ENCODE results near the gene PODXL2.
"Not testable (repeated sequence)": the region's sequence is repeated elsewhere in the genome, so short reads cannot be mapped to it uniquely, and the experiment has no call there.

The PODXL2 gene

GRCh38 chr3:127676456-127676855, 47.5 kb downstream of the PODXL2 start:
- DNase-seq (ENCODE audit: low spot score), result no peak

GRCh38 chr3:127676921-127677351, 48.0 kb downstream of the PODXL2 start:
- DNase-seq (ENCODE audit: low spot score), result no peak

- DNase-seq (ENCODE audit: low spot score), result no peak
These were observed 48.7 kb downstream of the PODXL2 start for GRCh38 chr3:127677541-127678314.

GRCh38 chr3:127678315-127678599, 49.3 kb downstream of the PODXL2 start:
- DNase-seq (ENCODE audit: low spot score), result no peak

GRCh38 chr3:127678611-127679533, 49.9 kb downstream of the PODXL2 start:
- no peak for DNase-seq (ENCODE audit: low spot score)

DNA sequence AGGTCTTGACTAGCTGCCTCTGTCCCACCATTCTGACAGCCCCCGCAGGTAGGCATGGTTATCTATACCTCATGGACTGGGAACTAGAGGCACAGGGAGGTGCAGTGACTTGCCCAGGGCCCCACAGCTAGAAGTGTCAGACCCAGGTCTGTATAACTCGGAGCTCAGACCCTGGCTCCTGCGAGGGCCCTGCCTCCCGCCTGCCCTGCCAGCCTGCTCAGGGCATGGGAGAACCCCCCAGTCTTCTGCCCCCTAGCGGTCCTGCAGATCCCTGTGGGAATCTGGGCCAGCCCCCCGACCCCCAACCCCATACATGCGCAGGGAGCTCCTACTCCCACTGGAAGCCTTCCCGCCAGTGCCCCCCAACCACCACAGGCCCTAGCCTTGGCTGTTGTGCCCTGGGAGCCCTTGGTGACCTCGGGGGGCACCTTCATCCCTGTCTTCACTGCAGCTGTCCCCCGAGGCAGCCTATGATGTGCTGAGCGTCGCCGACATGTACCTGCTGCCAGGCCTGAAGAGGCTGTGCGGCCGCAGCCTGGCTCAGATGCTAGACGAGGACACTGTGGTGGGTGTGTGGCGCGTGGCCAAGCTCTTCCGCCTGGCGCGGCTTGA, 50.7 kb downstream of the PODXL2 start:
- DNase-seq (ENCODE audit: low spot score), result no peak

DNA sequence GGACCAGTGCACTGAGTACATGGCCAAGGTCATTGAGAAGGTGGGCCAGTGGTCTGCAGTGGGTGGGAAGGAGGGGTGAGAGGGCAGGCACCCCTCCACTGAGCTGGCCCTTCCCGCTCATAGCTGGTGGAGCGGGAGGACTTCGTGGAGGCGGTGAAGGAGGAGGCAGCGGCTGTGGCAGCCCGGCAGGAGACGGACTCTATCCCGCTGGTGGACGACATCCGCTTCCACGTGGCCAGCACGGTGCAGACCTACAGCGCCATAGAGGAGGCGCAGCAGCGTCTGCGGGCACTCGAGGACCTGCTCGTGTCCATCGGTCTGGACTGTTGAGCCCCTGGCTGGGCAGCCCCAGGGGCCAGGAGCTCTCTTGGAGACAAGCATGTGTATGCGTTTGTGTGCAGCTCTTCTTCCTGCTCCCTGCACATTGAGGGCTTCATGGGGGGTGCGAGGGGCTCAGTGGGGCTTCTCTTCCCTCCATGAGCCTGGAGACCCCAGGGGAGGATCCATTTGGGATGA, 51.2 kb downstream of the PODXL2 start:
- no peak for DNase-seq (ENCODE audit: low spot score)

- no peak for DNase-seq (ENCODE audit: low spot score)
These were observed 51.8 kb downstream of the PODXL2 start for GRCh38 chr3:127680798-127681221.

DNA sequence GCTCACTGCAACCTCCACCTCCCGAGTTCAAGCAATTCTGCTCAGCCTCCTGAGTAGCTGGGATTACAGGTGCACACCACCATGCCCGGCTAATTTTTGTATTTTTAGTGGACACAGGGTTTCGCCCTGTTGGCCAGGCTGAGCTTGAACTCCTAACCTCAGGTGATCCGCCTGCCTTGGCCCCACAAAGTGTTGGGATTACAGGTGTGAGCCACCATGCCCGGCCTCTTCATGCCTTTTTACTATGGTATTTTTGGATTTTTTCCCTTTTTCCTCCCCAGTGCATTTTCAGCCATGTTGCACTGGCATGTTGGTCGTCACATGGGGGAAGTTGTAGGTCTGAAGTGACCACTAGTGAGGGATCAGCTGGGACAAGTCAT, 53.2 kb downstream of the PODXL2 start:
- DNase-seq (ENCODE audit: low spot score), result not testable (repeated sequence)

DNA sequence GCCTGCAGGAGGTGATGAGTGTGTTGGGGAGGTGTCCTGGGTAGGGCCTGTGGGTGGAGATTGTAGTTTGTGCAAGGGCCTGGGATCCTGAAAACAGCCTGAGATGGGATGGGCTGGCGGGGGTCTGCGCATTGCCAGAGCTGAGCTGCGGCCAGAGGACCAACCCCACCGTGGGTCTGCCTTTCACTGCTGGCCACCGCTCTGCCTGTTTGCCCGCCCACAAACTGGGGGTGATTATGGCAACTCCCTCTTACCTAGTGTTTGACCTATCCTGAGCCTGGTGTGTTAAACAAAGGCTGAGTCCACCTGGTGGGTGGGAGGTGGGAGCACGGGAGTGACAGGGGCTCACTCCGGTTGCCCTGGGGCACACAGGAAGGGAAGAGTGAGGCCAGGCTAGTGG, 53.6 kb downstream of the PODXL2 start:
- DNase-seq (ENCODE audit: low spot score), result no peak

DNA sequence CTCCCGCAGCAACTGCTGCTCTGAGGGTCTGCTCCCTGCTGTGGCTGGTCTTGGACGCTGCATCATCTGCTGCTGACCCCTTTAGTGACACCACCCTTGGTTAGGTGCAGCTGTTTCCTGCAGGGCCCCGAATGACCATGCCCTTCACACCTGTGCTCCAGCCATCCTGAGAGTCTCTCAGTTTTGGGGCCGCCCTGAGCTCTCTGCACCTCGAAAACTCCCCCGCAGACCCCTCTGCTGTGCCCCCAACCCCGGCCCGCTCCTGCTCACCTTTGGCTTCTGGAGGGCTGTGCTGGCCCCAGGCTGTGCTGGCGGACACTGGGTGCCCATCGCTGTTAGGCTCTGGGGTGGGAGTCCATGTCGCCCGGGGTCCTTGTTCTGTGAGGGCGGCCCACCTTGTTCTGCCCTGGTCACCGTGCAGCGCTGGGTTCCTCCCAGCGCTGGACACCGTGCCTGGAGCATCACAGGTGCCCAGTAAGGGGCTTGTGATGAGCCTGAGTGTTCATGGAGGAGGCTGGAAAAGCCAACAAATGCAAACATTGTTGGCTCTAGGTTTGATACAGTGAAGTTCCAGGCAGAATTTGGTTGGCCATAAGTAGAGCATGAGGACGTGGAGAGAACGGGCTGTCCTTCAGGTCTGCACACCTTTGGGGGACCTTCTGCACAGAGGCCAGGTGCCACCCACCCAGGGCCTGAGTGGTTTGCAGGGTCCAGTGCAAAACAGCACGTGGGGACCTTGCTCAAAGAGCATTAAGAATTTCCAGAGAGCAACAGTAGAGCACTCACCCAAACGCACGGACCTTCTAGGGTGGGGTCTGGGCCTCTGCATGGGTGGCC, 56.1 kb downstream of the PODXL2 start:
- no peak for DNase-seq (ENCODE audit: low spot score)

DNA sequence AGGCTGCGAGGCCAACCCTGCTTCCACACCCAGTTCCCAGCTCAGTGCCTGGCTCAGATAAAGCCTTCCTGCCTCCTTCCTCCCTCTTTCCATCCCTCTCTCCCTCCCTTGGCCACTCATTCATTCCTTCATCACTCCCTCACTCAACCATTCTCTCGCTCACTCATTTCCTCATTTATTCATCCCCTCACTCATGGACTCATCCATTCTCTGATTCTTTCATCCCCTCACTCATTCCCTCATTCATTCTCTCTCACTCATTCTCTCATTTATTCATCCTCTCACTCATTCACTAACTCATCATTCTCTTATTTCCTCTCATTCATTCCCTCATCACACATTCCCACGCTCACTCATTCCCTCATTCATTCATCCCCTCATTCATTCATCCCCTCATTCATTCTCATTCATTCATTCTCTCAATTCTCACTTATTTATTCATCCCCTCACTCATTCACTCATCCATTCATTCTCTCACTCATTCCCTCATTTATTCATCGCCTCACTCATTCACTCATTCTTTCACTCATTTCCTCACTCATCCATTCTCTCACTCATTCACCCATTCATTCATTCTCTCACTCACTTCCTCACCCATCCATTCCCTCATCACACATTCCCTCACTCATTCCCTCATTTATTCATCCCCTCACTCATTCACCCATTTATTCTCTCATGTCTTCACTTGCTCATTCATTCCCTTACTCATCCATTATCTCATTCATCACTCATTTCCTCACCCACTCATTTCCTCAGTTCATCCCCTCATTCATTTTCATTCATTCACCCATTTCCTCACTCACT, 56.9 kb downstream of the PODXL2 start:
- DNase-seq (ENCODE audit: low spot score), result no peak

DNA sequence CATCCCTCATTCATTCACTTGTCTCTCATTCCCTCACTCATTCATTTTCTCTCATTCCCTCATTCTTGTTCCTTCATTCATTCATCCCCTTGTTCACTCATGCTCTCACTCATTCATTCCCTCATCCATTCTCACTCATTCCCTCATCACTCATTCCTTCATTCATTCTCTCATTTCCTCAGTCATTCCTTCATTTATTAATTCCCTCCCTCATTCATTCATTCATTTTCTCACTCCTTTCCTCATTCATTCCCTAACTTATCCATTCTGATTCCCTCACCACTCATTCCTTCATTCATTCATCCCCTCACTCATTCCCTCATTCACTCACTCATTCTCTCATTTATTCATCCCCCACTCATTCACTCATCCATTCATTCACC, 57.5 kb downstream of the PODXL2 start:
- no peak for DNase-seq (ENCODE audit: low spot score)

DNA sequence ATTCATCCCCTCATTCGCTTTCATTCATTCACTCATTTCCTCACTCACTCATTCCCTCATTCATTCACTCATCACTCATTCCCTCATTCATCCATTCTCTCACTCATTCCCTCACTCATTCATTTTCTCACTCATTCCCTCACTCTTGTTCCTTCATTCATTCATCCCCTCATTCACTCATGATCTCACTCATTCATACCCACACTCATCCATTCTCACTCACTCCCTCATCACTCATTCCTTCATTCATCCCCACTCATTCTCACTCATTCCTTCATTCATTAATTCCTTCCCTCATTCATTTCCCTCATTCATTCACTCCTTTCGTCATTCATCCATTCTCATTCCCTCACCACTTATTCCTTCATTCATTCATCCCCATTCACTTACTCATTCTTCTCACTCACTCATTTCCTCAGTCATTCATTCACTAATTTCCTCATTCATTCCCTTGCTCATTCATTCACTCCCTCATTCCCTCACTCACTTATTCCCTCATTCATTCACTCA, 58.3 kb downstream of the PODXL2 start:
- no peak for DNase-seq (ENCODE audit: low spot score)

DNA sequence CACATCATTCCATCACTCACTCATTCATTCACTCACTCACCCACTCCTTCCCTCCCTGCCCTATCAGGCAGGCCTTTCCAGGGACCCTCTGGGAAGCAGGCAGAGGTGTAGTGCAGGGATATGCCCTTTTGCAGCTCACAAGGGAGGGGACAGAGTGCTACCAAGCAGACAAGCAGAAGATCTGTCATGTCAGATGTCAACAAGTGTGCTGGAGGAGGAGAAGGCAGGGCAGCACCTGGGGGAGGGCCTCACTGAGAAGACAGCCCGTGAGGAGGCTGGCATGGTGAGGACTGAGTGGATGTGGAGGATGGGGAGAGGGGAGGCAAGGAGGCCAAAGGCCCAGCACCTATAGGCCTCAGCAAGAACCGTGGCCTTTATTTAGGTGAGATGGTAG, 59.0 kb downstream of the PODXL2 start:
- DNase-seq (ENCODE audit: low spot score), result no peak

GRCh38 chr3:127688416-127689265, 59.7 kb downstream of the PODXL2 start:
- DNase-seq (ENCODE audit: low spot score), result no peak

GRCh38 chr3:127689266-127689860, 60.4 kb downstream of the PODXL2 start:
- no peak for DNase-seq (ENCODE audit: low spot score)

- no peak for DNase-seq (ENCODE audit: low spot score)
These were observed 61.1 kb downstream of the PODXL2 start for GRCh38 chr3:127690106-127690505.

DNA sequence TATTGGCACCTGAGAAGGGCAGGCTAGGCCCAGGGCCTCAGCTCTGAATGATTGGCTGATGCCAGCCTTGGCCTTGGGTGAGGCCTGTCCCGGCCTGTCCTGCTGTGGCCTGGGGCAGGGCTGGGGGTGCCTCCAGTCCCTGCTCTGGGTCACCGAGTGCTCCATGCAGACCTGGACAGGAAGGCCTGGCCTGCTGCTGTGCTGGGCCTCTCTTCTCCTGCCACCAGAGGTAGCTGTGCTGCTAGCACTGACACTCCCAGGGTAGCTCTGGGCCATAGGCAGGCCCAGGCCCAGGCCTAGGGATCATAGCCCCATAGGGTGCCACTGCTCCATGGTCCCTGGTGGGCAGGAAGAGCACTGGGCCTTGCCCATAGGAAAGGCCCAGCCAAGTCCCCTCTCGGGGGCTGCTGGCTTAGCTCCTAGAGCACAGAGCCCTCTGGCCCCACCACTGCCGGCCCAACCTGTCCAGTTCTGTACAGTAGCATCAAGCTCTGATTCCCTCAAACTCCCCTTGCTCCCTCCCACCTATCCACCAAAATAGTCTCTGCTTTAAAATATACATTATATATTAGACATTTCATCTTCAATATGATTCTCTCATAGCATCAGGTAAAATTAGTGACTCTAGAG, 62.0 kb downstream of the PODXL2 start:
- no peak for DNase-seq (ENCODE audit: low spot score)
